ENCODE data around the gene TPT1. TPM values are rescaled to one million over a fixed set of nuclear protein-coding genes. Genes with fewer than 3 reads are reported as not detected.

TPT1 gene
- total and polyA plus RNA-seq, 2 donors (not counting 1 experiment from before 2014, with no cell fraction given): 2,507 to 4,871 TPM

GRCh38 chr13:45368571-45368970 is 27.6 kb upstream of the TPT1 start:
- Mint-ChIP-seq H3K9me3 (ENCODE audit: insufficient read depth) (no peaks in the 10 kb centered on the region), H3K27me3 (no peaks in the 10 kb centered on the region), H3K4me1 (peaks cover 32% of the 10 kb centered on the region), H3K27ac (peak overlapping the region; percentile 22), H3K4me3 (peak overlapping the region; percentile 43)
- WGBS (ENCODE audit: insufficient coverage): 25% methylated on average over 3 of the region's 3 CpGs
- ChIA-PET CTCF (interaction anchor here (1.2 to 3.3 kb wide), 3 partner anchors 26 to 122 kb away, joined by 5 to 12 read pairs (median 8); no protein-coding TSS in a partner anchor), POLR2A (no interaction called here)
- H3K9ac ChIP-seq (ENCODE audit: low read length): no peak overlapping the region
- DNase-seq (no peak), ATAC-seq (ENCODE audit: low read depth) (no peak)
- H2AFZ ChIP-seq (ENCODE audit: insufficient read depth, low read depth, low read length, poor library complexity, severe bottlenecking): no peak overlapping the region
- H3K27ac ChIP-seq (ENCODE audit: low read length in 2 of 2): no peak overlapping the region
- H3K79me2 ChIP-seq (ENCODE audit: control insufficient read depth, insufficient read depth, low read length): peaks cover 4% of the 10 kb centered on the region
- intact Hi-C loops (cut with micrococcal nuclease): no loop called here
- no peak overlapping the region for H3K4me2 ChIP-seq (replicated peaks; ENCODE audit: low read depth, low read length, poor library complexity, severe bottlenecking)
- H4K20me1 ChIP-seq (ENCODE audit: control insufficient read depth, insufficient read depth, low read length, poor library complexity, severe bottlenecking): no peaks in the 10 kb centered on the region
- no peak overlapping the region for H3K4me3 ChIP-seq (ENCODE audit: control extremely low read depth in 1 of 5, extremely low read depth in 1 of 5, insufficient read depth in 1 of 5, low read depth in 2 of 5, low read length in 4 of 5)
- H3K4me1 ChIP-seq (ENCODE audit: control insufficient read depth in 2 of 2, insufficient read depth in 2 of 2, low read length in 2 of 2): peaks cover 13 to 24% of the 10 kb centered on the region in 2 donors
- TF ChIP-seq EZH2 (IDR thresholded peaks at IDR 0.05; ENCODE audit: borderline replicate concordance, insufficient read depth, low read depth, low read length, poor library complexity, severe bottlenecking) (no peak), CTCF (IDR thresholded peaks at IDR 0.05) (no peak)
- H3K36me3 ChIP-seq (replicated peaks in 1 of 2; ENCODE audit: control extremely low read depth in 1 of 2, control insufficient read depth in 1 of 2, extremely low read depth in 1 of 2, insufficient read depth in 2 of 2, low read length in 1 of 2): peaks cover 0 to 5% of the 10 kb centered on the region in 2 experiments
- peaks cover 0 to 7% (median 3%) of the 10 kb centered on the region in 3 donors for H3K9me3 ChIP-seq (ENCODE audit: control extremely low read depth in 1 of 3, control insufficient read depth in 2 of 3, insufficient read depth in 1 of 3, low read length in 2 of 3)
- H3K27me3 ChIP-seq (replicated peaks in 1 of 4; ENCODE audit: control extremely low read depth in 1 of 4, control insufficient read depth in 3 of 4, insufficient read depth in 4 of 4, low read length in 3 of 4): no peaks in the 10 kb centered on the region

- Histone ChIP-seq H3K79me2 (ENCODE audit: control insufficient read depth, insufficient read depth, low read length) (peaks cover 4% of the 10 kb centered on the region), H2AFZ (ENCODE audit: insufficient read depth, low read depth, low read length, poor library complexity, severe bottlenecking) (no peak overlapping the region), H3K4me3 (ENCODE audit: control extremely low read depth in 1 of 5, extremely low read depth in 1 of 5, insufficient read depth in 1 of 5, low read depth in 2 of 5, low read length in 4 of 5) (no peak overlapping the region), H3K27me3 (replicated peaks in 1 of 4; ENCODE audit: control extremely low read depth in 1 of 4, control insufficient read depth in 3 of 4, insufficient read depth in 4 of 4, low read length in 3 of 4) (no peaks in the 10 kb centered on the region), H3K36me3 (replicated peaks in 1 of 2; ENCODE audit: control extremely low read depth in 1 of 2, control insufficient read depth in 1 of 2, extremely low read depth in 1 of 2, insufficient read depth in 2 of 2, low read length in 1 of 2) (peaks cover 0 to 5% of the 10 kb centered on the region in 2 experiments), H3K4me1 (ENCODE audit: control insufficient read depth in 2 of 2, insufficient read depth in 2 of 2, low read length in 2 of 2) (peaks cover 13 to 24% of the 10 kb centered on the region in 2 donors), H3K9ac (ENCODE audit: low read length) (no peak overlapping the region), H4K20me1 (ENCODE audit: control insufficient read depth, insufficient read depth, low read length, poor library complexity, severe bottlenecking) (no peaks in the 10 kb centered on the region), H3K9me3 (ENCODE audit: control extremely low read depth in 1 of 3, control insufficient read depth in 2 of 3, insufficient read depth in 1 of 3, low read length in 2 of 3) (peaks cover 0 to 11% (median 3%) of the 10 kb centered on the region in 3 donors), H3K27ac (ENCODE audit: low read length in 2 of 2) (no peak overlapping the region), H3K4me2 (replicated peaks; ENCODE audit: low read depth, low read length, poor library complexity, severe bottlenecking) (no peak overlapping the region)
- no peak for ATAC-seq (ENCODE audit: low read depth)
- intact Hi-C loops (cut with micrococcal nuclease): no loop called here
- ChIA-PET POLR2A (interaction anchor here (0.8 kb wide), 1 partner anchor 11 kb away, joined by 3 read pairs; no protein-coding TSS in a partner anchor), CTCF (interaction anchor here (1.0 to 1.6 kb wide), 5 partner anchors 11 to 123 kb away, joined by 3 to 8 read pairs (median 5); partner anchors contain the start of gene TPT1)
- 80% methylated on average over 4 of the region's 4 CpGs for WGBS (ENCODE audit: insufficient coverage)
- peak overlapping the region; percentile 83 for H3K27ac Mint-ChIP-seq
- H3K27me3 Mint-ChIP-seq: no peaks in the 10 kb centered on the region
- no peak for TF ChIP-seq CTCF (IDR thresholded peaks at IDR 0.05)
- TF ChIP-seq EZH2 (IDR thresholded peaks at IDR 0.05; ENCODE audit: borderline replicate concordance, insufficient read depth, low read depth, low read length, poor library complexity, severe bottlenecking): no peak
- no peak overlapping the region for H3K4me3 Mint-ChIP-seq
- H3K4me1 Mint-ChIP-seq: peaks cover 32% of the 10 kb centered on the region
- H3K9me3 Mint-ChIP-seq (ENCODE audit: insufficient read depth): no peaks in the 10 kb centered on the region
- no peak for DNase-seq
Observed at GRCh38 chr13:45368005-45368404, 27.0 kb upstream of the TPT1 start.
